ENCODE measurements around the gene SCG5. TPM values are rescaled to one million over a fixed set of nuclear protein-coding genes. Genes with fewer than 3 reads are reported as not detected.
A peak's percentile ranks its signal among the peaks of the same experiment; 100 is the strongest.

The SCG5 gene
- total and polyA plus RNA-seq, 2 donors (not counting 3 experiments of a cell fraction or from before 2014, with no cell fraction given): 3.3 to 3.9 TPM

- Histone ChIP-seq H2AFZ (ENCODE audit: low read depth, low read length) (no peak overlapping the region), H3K9me1 (replicated peaks; ENCODE audit: control insufficient read depth, extremely low read depth, insufficient read depth, low read length) (no peaks in the 10 kb centered on the region), H3K4me1 (ENCODE audit: control insufficient read depth, extremely low read depth, insufficient read depth, low read length) (no peaks in the 10 kb centered on the region), H4K20me1 (replicated peaks; ENCODE audit: control insufficient read depth, extremely low read depth, insufficient read depth, low read length) (no peaks in the 10 kb centered on the region), H3K79me2 (ENCODE audit: control insufficient read depth, insufficient read depth, low read length) (no peaks in the 10 kb centered on the region), H3K4me2 (ENCODE audit: insufficient read depth, low read length) (no peak overlapping the region), H3K9me3 (replicated peaks; ENCODE audit: control insufficient read depth, insufficient read depth, low read length) (no peaks in the 10 kb centered on the region), H3K9ac (replicated peaks; ENCODE audit: extremely low read depth, insufficient read depth, low read length) (no peak overlapping the region), H3K27ac (ENCODE audit: insufficient read depth, low read depth, low read length) (no peak overlapping the region), H3K27me3 (ENCODE audit: control insufficient read depth in 2 of 2, insufficient read depth in 2 of 2, low read length in 2 of 2) (peaks cover 18 to 35% of the 10 kb centered on the region in 2 experiments), H3K36me3 (ENCODE audit: control insufficient read depth in 2 of 2, extremely low read depth in 1 of 2, insufficient read depth in 2 of 2, low read length in 2 of 2) (no peaks in the 10 kb centered on the region), H3K4me3 (replicated peaks in 1 of 3; ENCODE audit: insufficient read depth in 1 of 3, low read depth in 1 of 3, low read length in 3 of 3) (no peak overlapping the region)
- DNase-seq (ENCODE audit: low read depth, low spot score) (no peak), FAIRE-seq (no peak)
- intact Hi-C loops (cut with micrococcal nuclease): loop anchor here (10.0 kb wide), 1 partner anchor 58 kb away; no protein-coding TSS in a partner anchor
- ChIA-PET CTCF (no interaction called here), POLR2A (no interaction called here)
- no TSS peak for BruUV-seq (replicated peaks)
- no peak for TF ChIP-seq POLR2A (IDR thresholded peaks at IDR 0.05; ENCODE audit: low read depth, low read length)
- TF ChIP-seq EZH2 (IDR thresholded peaks at IDR 0.05; ENCODE audit: borderline replicate concordance, low read depth, low read length, severe bottlenecking): no peak
- TF ChIP-seq POLR2AphosphoS5 (IDR thresholded peaks at IDR 0.05; ENCODE audit: insufficient read depth, low read depth, low read length): no peak
- TF ChIP-seq JUN (IDR thresholded peaks at IDR 0.05; ENCODE audit: borderline replicate concordance, insufficient read depth, insufficient read length, low read depth): no peak
- no peak for TF ChIP-seq GATA2 (IDR thresholded peaks at IDR 0.05; ENCODE audit: insufficient read depth, insufficient read length, low read depth, low read length)
- dilution Hi-C loops (cut with MboI; ENCODE audit: extremely low pct_ligation_motif_present, low sequenced_read_pairs): no loop called here
These were observed 91.2 kb downstream of the SCG5 start for GRCh38 chr15:32732574-32733157.

GRCh38 chr15:32733281-32733680 lies 91.8 kb downstream of the SCG5 start:
- Histone ChIP-seq H3K9ac (replicated peaks; ENCODE audit: extremely low read depth, insufficient read depth, low read length) (no peak overlapping the region), H3K4me2 (ENCODE audit: insufficient read depth, low read length) (no peak overlapping the region), H3K4me3 (replicated peaks in 1 of 3; ENCODE audit: insufficient read depth in 1 of 3, low read depth in 1 of 3, low read length in 3 of 3) (no peak overlapping the region), H2AFZ (ENCODE audit: low read depth, low read length) (no peak overlapping the region), H3K79me2 (ENCODE audit: control insufficient read depth, insufficient read depth, low read length) (no peaks in the 10 kb centered on the region), H3K9me3 (replicated peaks; ENCODE audit: control insufficient read depth, insufficient read depth, low read length) (no peaks in the 10 kb centered on the region), H3K9me1 (replicated peaks; ENCODE audit: control insufficient read depth, extremely low read depth, insufficient read depth, low read length) (no peaks in the 10 kb centered on the region), H3K27me3 (ENCODE audit: control insufficient read depth in 2 of 2, insufficient read depth in 2 of 2, low read length in 2 of 2) (peaks cover 18 to 35% of the 10 kb centered on the region in 2 experiments), H3K27ac (ENCODE audit: insufficient read depth, low read depth, low read length) (no peak overlapping the region), H3K4me1 (ENCODE audit: control insufficient read depth, extremely low read depth, insufficient read depth, low read length) (no peaks in the 10 kb centered on the region), H4K20me1 (replicated peaks; ENCODE audit: control insufficient read depth, extremely low read depth, insufficient read depth, low read length) (no peaks in the 10 kb centered on the region), H3K36me3 (ENCODE audit: control insufficient read depth in 2 of 2, extremely low read depth in 1 of 2, insufficient read depth in 2 of 2, low read length in 2 of 2) (no peaks in the 10 kb centered on the region)
- CTCF ChIA-PET: no interaction called here
- no TSS peak for BruUV-seq (replicated peaks)
- intact Hi-C loops (cut with micrococcal nuclease): loop anchor here (10.0 kb wide), 1 partner anchor 58 kb away; no protein-coding TSS in a partner anchor
- POLR2A ChIA-PET: no interaction called here
- DNase-seq (ENCODE audit: low read depth, low spot score): no peak
- FAIRE-seq: peak; percentile 42
- TF ChIP-seq EZH2 (IDR thresholded peaks at IDR 0.05; ENCODE audit: borderline replicate concordance, low read depth, low read length, severe bottlenecking) (no peak), GATA2 (IDR thresholded peaks at IDR 0.05; ENCODE audit: insufficient read depth, insufficient read length, low read depth, low read length) (no peak), POLR2A (IDR thresholded peaks at IDR 0.05; ENCODE audit: low read depth, low read length) (no peak), POLR2AphosphoS5 (IDR thresholded peaks at IDR 0.05; ENCODE audit: insufficient read depth, low read depth, low read length) (no peak), MYC (IDR thresholded peaks at IDR 0.05; ENCODE audit: low read depth, low read length) (no peak), FOS (IDR thresholded peaks at IDR 0.05; ENCODE audit: borderline replicate concordance, insufficient read depth, low read length) (no peak)
- TF ChIP-seq, protein P1, sequence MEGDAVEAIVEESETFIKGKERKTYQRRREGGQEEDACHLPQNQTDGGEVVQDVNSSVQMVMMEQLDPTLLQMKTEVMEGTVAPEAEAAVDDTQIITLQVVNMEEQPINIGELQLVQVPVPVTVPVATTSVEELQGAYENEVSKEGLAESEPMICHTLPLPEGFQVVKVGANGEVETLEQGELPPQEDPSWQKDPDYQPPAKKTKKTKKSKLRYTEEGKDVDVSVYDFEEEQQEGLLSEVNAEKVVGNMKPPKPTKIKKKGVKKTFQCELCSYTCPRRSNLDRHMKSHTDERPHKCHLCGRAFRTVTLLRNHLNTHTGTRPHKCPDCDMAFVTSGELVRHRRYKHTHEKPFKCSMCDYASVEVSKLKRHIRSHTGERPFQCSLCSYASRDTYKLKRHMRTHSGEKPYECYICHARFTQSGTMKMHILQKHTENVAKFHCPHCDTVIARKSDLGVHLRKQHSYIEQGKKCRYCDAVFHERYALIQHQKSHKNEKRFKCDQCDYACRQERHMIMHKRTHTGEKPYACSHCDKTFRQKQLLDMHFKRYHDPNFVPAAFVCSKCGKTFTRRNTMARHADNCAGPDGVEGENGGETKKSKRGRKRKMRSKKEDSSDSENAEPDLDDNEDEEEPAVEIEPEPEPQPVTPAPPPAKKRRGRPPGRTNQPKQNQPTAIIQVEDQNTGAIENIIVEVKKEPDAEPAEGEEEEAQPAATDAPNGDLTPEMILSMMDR (IDR thresholded peaks at IDR 0.05; ENCODE audit: extremely low read depth in 1 of 2, insufficient read depth in 1 of 2, low read depth in 1 of 2, low read length in 2 of 2): no peak
- dilution Hi-C loops (cut with MboI; ENCODE audit: extremely low pct_ligation_motif_present, low sequenced_read_pairs): no loop called here
